Neutrophil (primary cell): ENCODE data around the gene ING3.

Source experiments
- H3K27ac ChIP-seq: fragments of 200-600 bp; sonication (generic); 2 replicates; pipeline ENCODE4 v1.5.1; 2016; ENCODE audit warnings: mild to moderate bottlenecking, moderate library complexity
- H3K27me3 ChIP-seq: fragments of 200-600 bp; sonication (generic); 2 replicates; pipeline ENCODE4 v1.6.0; 2016; ENCODE audit warnings: mild to moderate bottlenecking
- H3K36me3 ChIP-seq: fragments of 200-600 bp; sonication (generic); 2 replicates; pipeline ENCODE4 v1.5.1; 2017
- H3K4me1 ChIP-seq, 2 experiments: fragments of 200-600 bp in 1 of 2; sonication (generic) in 1 of 2; 1 replicate in 1 of 2; 2 replicates in 1 of 2; pipeline versions ENCODE4 v1.5.1 to v1.6.1; 2013 to 2016; ENCODE audit warnings: low read depth in 1 of 2, low read length in 1 of 2, mild to moderate bottlenecking in 1 of 2, moderate library complexity in 1 of 2; ENCODE audit not compliant: control insufficient read depth in 1 of 2, insufficient read depth in 1 of 2
- H3K4me3 ChIP-seq, 2 experiments: fragments of 200-600 bp in 1 of 2; sonication (generic) in 1 of 2; 1 replicate in 1 of 2; 2 replicates in 1 of 2; pipeline ENCODE4 v1.5.1; 2013 to 2016; ENCODE audit warnings: low read depth in 1 of 2, low read length in 1 of 2, mild to moderate bottlenecking in 1 of 2, moderate library complexity in 1 of 2
- H3K9me3 ChIP-seq: fragments of 200-600 bp; sonication (generic); 2 replicates; pipeline ENCODE4 v1.5.1; 2016
- TF ChIP-seq, protein P1 (sequence below): fragments of 200-600 bp; sonication (generic); IDR thresholded peaks from 2 replicates; pipeline ENCODE4 v1.5.1; 2016; ENCODE audit warnings: antibody characterized with exemption

Gene ING3

GRCh38 chr7:121026159-121026558, 75.6 kb downstream of the ING3 start:
- H3K9me3 ChIP-seq = no peaks in the 10 kb centered on the region
- TF ChIP-seq, protein P1, sequence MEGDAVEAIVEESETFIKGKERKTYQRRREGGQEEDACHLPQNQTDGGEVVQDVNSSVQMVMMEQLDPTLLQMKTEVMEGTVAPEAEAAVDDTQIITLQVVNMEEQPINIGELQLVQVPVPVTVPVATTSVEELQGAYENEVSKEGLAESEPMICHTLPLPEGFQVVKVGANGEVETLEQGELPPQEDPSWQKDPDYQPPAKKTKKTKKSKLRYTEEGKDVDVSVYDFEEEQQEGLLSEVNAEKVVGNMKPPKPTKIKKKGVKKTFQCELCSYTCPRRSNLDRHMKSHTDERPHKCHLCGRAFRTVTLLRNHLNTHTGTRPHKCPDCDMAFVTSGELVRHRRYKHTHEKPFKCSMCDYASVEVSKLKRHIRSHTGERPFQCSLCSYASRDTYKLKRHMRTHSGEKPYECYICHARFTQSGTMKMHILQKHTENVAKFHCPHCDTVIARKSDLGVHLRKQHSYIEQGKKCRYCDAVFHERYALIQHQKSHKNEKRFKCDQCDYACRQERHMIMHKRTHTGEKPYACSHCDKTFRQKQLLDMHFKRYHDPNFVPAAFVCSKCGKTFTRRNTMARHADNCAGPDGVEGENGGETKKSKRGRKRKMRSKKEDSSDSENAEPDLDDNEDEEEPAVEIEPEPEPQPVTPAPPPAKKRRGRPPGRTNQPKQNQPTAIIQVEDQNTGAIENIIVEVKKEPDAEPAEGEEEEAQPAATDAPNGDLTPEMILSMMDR = no peak

GRCh38 chr7:121026577-121027111, 76.1 kb downstream of the ING3 start:
- Histone ChIP-seq H3K4me3 (no peak overlapping the region), H3K4me1 (no peaks in the 10 kb centered on the region), H3K9me3 (no peaks in the 10 kb centered on the region)

More at GRCh38 chr7:121026159-121026558, 75.6 kb downstream of the ING3 start:
- Histone ChIP-seq H3K4me3 (no peak overlapping the region), H3K36me3 (no peaks in the 10 kb centered on the region), H3K4me1 (no peaks in the 10 kb centered on the region), H3K27me3 (no peaks in the 10 kb centered on the region), H3K27ac (no peak overlapping the region)

More at GRCh38 chr7:121026577-121027111, 76.1 kb downstream of the ING3 start:
- Histone ChIP-seq H3K27me3 (no peaks in the 10 kb centered on the region), H3K27ac (no peak overlapping the region), H3K36me3 (no peaks in the 10 kb centered on the region)
- TF ChIP-seq, protein P1 = no peak
